Measurements from ENCODE around the gene GRIFIN.

GRIFIN gene

GRCh38 chr7:2498708-2499107 lies 22.5 kb upstream of the GRIFIN start:
- Histone ChIP-seq H3K9me3 (ENCODE audit: control insufficient read depth in 2 of 2, low read length in 2 of 2) (no peaks in the 10 kb centered on the region), H3K27me3 (ENCODE audit: control insufficient read depth in 2 of 2, insufficient read depth in 2 of 2, low read length in 2 of 2) (peaks cover 0 to 3% of the 10 kb centered on the region in 2 donors), H3K4me3 (ENCODE audit: low read length in 2 of 2) (no peak overlapping the region), H3K27ac (ENCODE audit: low read depth in 2 of 2, low read length in 2 of 2) (no peak overlapping the region), H3K4me1 (ENCODE audit: control insufficient read depth in 2 of 2, insufficient read depth in 2 of 2, low read length in 2 of 2) (peaks cover 5 to 14% of the 10 kb centered on the region in 2 donors), H3K36me3 (ENCODE audit: control insufficient read depth in 2 of 2, insufficient read depth in 2 of 2, low read length in 2 of 2) (no peaks in the 10 kb centered on the region), H3K9ac (ENCODE audit: low read depth in 1 of 2, low read length in 2 of 2) (no peak overlapping the region)

GRCh38 chr7:2497500-2498336 lies 21.5 kb upstream of the GRIFIN start:
- Histone ChIP-seq H3K4me3 (ENCODE audit: low read length in 2 of 2) (no peak overlapping the region), H3K27me3 (ENCODE audit: control insufficient read depth in 2 of 2, insufficient read depth in 2 of 2, low read length in 2 of 2) (peaks cover 2 to 3% of the 10 kb centered on the region in 2 donors), H3K4me1 (ENCODE audit: control insufficient read depth in 2 of 2, insufficient read depth in 2 of 2, low read length in 2 of 2) (peaks cover 10 to 24% of the 10 kb centered on the region in 2 donors), H3K9ac (ENCODE audit: low read depth in 1 of 2, low read length in 2 of 2) (no peak overlapping the region), H3K36me3 (ENCODE audit: control insufficient read depth in 2 of 2, insufficient read depth in 2 of 2, low read length in 2 of 2) (no peaks in the 10 kb centered on the region), H3K27ac (ENCODE audit: low read depth in 2 of 2, low read length in 2 of 2) (no peak overlapping the region), H3K9me3 (ENCODE audit: control insufficient read depth in 2 of 2, low read length in 2 of 2) (no peaks in the 10 kb centered on the region)

GRCh38 chr7:2497065-2497464 lies 20.9 kb upstream of the GRIFIN start:
- Histone ChIP-seq H3K27me3 (ENCODE audit: control insufficient read depth in 2 of 2, insufficient read depth in 2 of 2, low read length in 2 of 2) (peaks cover 2 to 3% of the 10 kb centered on the region in 2 donors), H3K4me3 (ENCODE audit: low read length in 2 of 2) (no peak overlapping the region), H3K36me3 (ENCODE audit: control insufficient read depth in 2 of 2, insufficient read depth in 2 of 2, low read length in 2 of 2) (no peaks in the 10 kb centered on the region), H3K4me1 (ENCODE audit: control insufficient read depth in 2 of 2, insufficient read depth in 2 of 2, low read length in 2 of 2) (peaks cover 10 to 24% of the 10 kb centered on the region in 2 donors), H3K27ac (ENCODE audit: low read depth in 2 of 2, low read length in 2 of 2) (no peak overlapping the region), H3K9me3 (ENCODE audit: control insufficient read depth in 2 of 2, low read length in 2 of 2) (no peaks in the 10 kb centered on the region), H3K9ac (ENCODE audit: low read depth in 1 of 2, low read length in 2 of 2) (no peak overlapping the region)

- peaks cover 10 to 24% of the 10 kb centered on the region in 2 donors for H3K4me1 ChIP-seq (ENCODE audit: control insufficient read depth in 2 of 2, insufficient read depth in 2 of 2, low read length in 2 of 2)
- H3K27ac ChIP-seq (ENCODE audit: low read depth in 2 of 2, low read length in 2 of 2), result no peak overlapping the region
- H3K9me3 ChIP-seq (ENCODE audit: control insufficient read depth in 2 of 2, low read length in 2 of 2), result no peaks in the 10 kb centered on the region
- H3K36me3 ChIP-seq (ENCODE audit: control insufficient read depth in 2 of 2, insufficient read depth in 2 of 2, low read length in 2 of 2), result no peaks in the 10 kb centered on the region
- H3K27me3 ChIP-seq (ENCODE audit: control insufficient read depth in 2 of 2, insufficient read depth in 2 of 2, low read length in 2 of 2), result peaks cover 2 to 3% of the 10 kb centered on the region in 2 donors
- no peak overlapping the region for H3K4me3 ChIP-seq (ENCODE audit: low read length in 2 of 2)
- H3K9ac ChIP-seq (ENCODE audit: low read depth in 1 of 2, low read length in 2 of 2), result no peak overlapping the region
Observed at GRCh38 chr7:2496375-2496774, 20.2 kb upstream of the GRIFIN start.

- peaks cover 2 to 3% of the 10 kb centered on the region in 2 donors for H3K27me3 ChIP-seq (ENCODE audit: control insufficient read depth in 2 of 2, insufficient read depth in 2 of 2, low read length in 2 of 2)
- no peak overlapping the region for H3K4me3 ChIP-seq (ENCODE audit: low read length in 2 of 2)
- H3K9me3 ChIP-seq (ENCODE audit: control insufficient read depth in 2 of 2, low read length in 2 of 2), result no peaks in the 10 kb centered on the region
- no peak overlapping the region for H3K9ac ChIP-seq (ENCODE audit: low read depth in 1 of 2, low read length in 2 of 2)
- peaks cover 10 to 24% of the 10 kb centered on the region in 2 donors for H3K4me1 ChIP-seq (ENCODE audit: control insufficient read depth in 2 of 2, insufficient read depth in 2 of 2, low read length in 2 of 2)
- H3K36me3 ChIP-seq (ENCODE audit: control insufficient read depth in 2 of 2, insufficient read depth in 2 of 2, low read length in 2 of 2), result no peaks in the 10 kb centered on the region
- no peak overlapping the region for H3K27ac ChIP-seq (ENCODE audit: low read depth in 2 of 2, low read length in 2 of 2)
Observed at GRCh38 chr7:2495418-2496299, 19.5 kb upstream of the GRIFIN start.

GRCh38 chr7:2494191-2495130 lies 18.3 kb upstream of the GRIFIN start:
- peaks cover 10 to 24% of the 10 kb centered on the region in 2 donors for H3K4me1 ChIP-seq (ENCODE audit: control insufficient read depth in 2 of 2, insufficient read depth in 2 of 2, low read length in 2 of 2)
- no peaks in the 10 kb centered on the region for H3K9me3 ChIP-seq (ENCODE audit: control insufficient read depth in 2 of 2, low read length in 2 of 2)
- H3K4me3 ChIP-seq (ENCODE audit: low read length in 2 of 2), result no peak overlapping the region
- H3K9ac ChIP-seq (ENCODE audit: low read depth in 1 of 2, low read length in 2 of 2), result no peak overlapping the region
- peak overlapping the region in 1 of 2 donors; percentile 57 for H3K27ac ChIP-seq (ENCODE audit: low read depth in 2 of 2, low read length in 2 of 2)
- H3K36me3 ChIP-seq (ENCODE audit: control insufficient read depth in 2 of 2, insufficient read depth in 2 of 2, low read length in 2 of 2), result no peaks in the 10 kb centered on the region
- peaks cover 2 to 3% of the 10 kb centered on the region in 2 donors for H3K27me3 ChIP-seq (ENCODE audit: control insufficient read depth in 2 of 2, insufficient read depth in 2 of 2, low read length in 2 of 2)

- Histone ChIP-seq H3K9me3 (ENCODE audit: control insufficient read depth in 2 of 2, low read length in 2 of 2) (no peaks in the 10 kb centered on the region), H3K27me3 (ENCODE audit: control insufficient read depth in 2 of 2, insufficient read depth in 2 of 2, low read length in 2 of 2) (peaks cover 2 to 3% of the 10 kb centered on the region in 2 donors), H3K36me3 (ENCODE audit: control insufficient read depth in 2 of 2, insufficient read depth in 2 of 2, low read length in 2 of 2) (no peaks in the 10 kb centered on the region), H3K27ac (ENCODE audit: low read depth in 2 of 2, low read length in 2 of 2) (peak overlapping the region in 1 of 2 donors; percentile 57), H3K9ac (ENCODE audit: low read depth in 1 of 2, low read length in 2 of 2) (peak overlapping the region in 1 of 2 donors; percentile 5), H3K4me1 (ENCODE audit: control insufficient read depth in 2 of 2, insufficient read depth in 2 of 2, low read length in 2 of 2) (peaks cover 10 to 24% of the 10 kb centered on the region in 2 donors), H3K4me3 (ENCODE audit: low read length in 2 of 2) (no peak overlapping the region)
Observed at GRCh38 chr7:2493205-2494164, 17.3 kb upstream of the GRIFIN start.

- H3K4me3 ChIP-seq (ENCODE audit: low read length in 2 of 2), result no peak overlapping the region
- peaks cover under 1 to 2% of the 10 kb centered on the region in 2 donors for H3K27me3 ChIP-seq (ENCODE audit: control insufficient read depth in 2 of 2, insufficient read depth in 2 of 2, low read length in 2 of 2)
- peaks cover 10 to 24% of the 10 kb centered on the region in 2 donors for H3K4me1 ChIP-seq (ENCODE audit: control insufficient read depth in 2 of 2, insufficient read depth in 2 of 2, low read length in 2 of 2)
Observed at GRCh38 chr7:2492038-2492437, 15.8 kb upstream of the GRIFIN start.

More at GRCh38 chr7:2492038-2492437, 15.8 kb upstream of the GRIFIN start:
- Histone ChIP-seq H3K27ac (ENCODE audit: low read depth in 2 of 2, low read length in 2 of 2) (no peak overlapping the region), H3K36me3 (ENCODE audit: control insufficient read depth in 2 of 2, insufficient read depth in 2 of 2, low read length in 2 of 2) (no peaks in the 10 kb centered on the region), H3K9me3 (ENCODE audit: control insufficient read depth in 2 of 2, low read length in 2 of 2) (no peaks in the 10 kb centered on the region), H3K9ac (ENCODE audit: low read depth in 1 of 2, low read length in 2 of 2) (no peak overlapping the region)
